GOT3 (cell line): ENCODE data around the gene ARPC1B.
"Not testable (repeated sequence)": the region's sequence is repeated elsewhere in the genome, so short reads cannot be mapped to it uniquely, and the experiment has no call there.

Experiments
- DNase-seq: peaks from one replicate; lab custom pipeline; 2025; ENCODE audit warnings: mixed read lengths; lab: John Stamatoyannopoulos, UW

The ARPC1B gene

DNA sequence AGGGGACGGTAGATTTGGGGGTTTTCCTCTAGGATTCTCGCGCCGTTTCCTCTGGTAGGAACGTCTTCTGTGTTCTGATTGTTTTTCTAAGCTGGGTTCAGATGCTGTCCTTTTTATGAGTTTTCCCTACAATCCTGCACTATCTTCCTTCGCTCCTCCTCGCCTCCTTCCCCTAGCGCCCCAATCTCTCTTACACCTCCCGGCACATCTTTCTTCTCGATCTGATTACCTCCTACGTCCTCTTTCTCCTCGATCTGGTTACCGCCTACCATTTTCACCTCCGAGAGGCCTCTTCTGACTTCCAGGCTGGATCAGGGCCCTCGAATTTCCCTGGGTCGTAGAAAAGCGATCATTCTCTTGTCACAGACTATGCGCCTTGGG is 34.7 kb downstream of the ARPC1B start:
- DNase-seq: no peak

DNA sequence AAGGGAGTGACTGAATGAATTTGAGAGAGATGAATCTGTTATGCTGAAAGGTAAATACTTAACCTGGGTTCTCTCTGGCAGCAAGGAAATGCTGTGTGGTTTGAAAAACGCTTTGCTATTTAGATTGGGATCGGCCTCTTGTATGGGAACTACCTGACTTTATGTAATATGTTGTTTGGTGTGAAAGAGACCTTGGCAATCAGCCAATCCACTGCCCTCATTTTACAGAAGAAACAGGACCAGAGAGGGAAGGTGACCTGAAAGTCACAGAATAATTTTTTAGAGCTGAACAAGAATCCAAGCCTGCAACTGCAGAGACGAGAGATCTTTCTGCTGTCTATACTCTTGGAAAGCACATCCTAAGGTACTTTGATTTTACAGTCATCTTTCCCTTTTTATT is 35.3 kb downstream of the ARPC1B start:
- DNase-seq: no peak

DNA sequence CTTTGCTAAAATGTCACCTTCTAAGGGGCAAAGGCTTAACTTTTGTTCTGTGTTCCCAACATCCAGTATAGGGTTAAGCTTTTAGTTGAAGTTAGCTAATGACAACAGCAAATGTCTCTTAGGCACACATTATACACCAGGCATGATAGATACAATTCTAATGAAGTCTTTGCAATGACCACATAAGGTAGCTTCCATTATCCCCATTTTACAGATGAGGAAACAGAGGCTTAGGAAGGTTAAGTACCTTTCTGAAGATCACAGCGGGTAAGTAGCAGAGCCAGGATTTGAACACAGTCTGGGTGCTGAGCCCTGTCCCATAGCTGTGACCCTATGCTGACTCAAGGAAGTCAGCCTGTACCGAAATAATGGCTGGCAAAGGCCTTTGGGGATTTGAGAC is 36.1 kb downstream of the ARPC1B start:
- no peak for DNase-seq

DNA sequence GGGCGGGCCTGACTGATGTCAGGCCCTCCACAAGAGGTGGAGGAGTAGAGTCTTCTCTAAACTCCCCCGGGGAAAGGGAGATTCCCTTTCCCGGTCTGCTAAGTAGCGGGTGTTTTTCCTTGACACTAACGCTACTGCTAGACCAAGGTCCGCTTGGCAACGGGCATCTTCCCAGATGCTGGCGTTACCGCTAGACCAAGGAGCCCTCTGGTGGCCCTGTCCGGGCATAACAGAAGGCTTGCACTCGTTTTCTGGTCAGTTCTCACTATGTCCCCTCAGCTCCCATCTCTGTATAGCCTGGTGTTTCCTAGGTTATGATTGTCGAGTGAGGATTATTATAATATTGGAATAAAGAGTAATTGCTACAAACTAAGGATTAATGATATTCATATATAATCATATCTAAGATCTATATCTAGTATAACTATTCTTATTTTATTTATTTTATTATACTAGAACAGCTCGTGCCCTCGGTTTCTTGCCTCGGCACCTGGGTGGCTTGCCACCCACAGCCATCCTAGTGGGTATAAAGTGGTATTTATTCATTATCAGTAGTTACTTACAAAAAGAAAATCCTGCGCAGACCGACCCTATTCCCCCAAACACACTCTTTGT is 41.1 kb downstream of the ARPC1B start:
- not testable (repeated sequence) for DNase-seq

DNA sequence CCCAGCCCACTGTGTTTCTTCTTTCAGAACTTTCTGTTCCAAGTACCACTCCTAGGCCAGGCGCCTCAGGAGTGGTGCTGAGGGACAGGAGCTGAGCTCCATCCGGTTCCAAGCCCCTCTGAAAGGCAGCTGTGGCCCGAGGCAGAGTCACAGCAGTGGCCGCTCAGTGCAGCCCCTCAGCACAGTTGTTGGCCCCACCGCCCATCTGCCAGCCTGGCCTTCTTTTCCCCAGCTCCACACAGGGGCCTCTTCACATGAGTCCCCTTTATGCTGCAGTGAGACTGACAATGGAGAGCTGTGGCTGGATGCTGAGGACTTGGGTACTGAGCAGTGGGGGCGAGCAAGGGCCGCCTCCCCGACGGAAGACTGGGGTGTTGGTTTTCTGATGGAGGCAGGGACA is 43.7 kb downstream of the ARPC1B start:
- DNase-seq: no peak

DNA sequence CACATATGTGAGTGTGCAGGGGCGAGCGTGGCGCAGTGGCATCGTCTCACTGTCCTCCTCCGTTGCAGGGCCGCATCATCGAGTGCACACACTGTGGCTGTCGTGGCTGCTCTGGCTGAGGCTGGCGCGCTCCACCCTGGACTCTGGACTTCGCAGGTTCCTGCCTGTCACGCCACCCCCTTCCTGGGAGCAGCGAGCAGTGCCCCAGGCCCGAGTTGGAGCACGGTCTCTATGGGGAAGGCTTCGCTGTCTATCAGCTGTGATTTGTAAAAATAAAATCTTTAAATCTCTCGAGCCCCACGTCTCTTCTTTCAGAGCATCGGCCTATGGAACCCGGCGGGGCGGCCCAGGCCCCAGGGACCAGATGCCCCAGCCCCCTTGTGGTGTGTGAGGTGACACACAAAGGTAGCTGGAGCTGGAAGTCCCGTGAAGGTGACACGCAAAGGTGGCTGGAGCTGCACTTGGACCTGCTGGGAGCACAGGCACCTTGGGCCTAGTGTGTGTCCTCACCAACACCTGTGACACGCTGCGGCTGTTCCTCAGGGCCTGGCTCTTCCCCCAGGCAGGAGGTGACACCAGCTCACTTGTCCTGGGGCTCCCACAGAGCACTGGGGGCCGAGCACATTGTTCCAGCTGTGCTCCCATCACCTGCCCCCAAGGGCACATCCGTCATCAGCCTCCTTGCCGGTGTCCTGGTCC is 44.9 kb downstream of the ARPC1B start:
- no peak for DNase-seq

DNA sequence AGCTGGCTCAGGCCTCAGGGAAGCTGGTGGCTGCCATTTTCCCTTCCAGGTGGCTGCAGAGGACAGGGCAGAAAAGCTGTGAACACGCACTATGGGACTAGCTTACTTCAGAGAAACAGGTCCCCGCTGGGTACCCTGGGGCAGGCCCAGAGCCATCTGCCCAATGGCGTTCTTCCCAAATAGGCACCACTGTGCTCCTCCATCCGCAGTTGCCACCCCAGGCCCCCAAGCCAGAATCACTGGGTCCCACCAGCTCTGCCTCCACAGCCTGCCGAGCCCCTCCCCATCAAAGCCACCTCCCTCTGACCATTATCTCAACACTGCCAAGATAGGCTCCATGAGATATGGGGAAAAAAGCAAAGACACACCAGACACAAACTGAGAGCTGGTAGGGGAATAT is 45.7 kb downstream of the ARPC1B start:
- no peak for DNase-seq

DNA sequence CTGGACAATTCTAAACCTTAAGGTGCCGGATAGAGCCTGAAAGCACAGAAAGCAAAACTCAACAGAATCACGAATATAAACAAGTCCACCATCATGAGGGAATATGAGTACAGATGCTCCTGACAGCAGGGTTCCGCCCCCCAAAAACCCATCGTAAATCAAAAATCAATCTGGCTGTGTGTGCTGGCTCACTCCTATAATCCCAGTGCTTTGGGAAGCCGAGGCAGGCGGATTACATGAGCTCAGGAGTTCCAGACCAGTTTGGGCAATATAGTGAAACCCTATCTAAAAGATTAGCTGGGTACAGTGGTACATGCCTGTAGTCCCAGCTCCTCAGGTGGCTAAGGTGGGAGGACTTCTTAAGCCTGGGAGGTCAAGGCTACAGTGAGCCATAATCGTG is 46.5 kb downstream of the ARPC1B start:
- DNase-seq: no peak

DNA sequence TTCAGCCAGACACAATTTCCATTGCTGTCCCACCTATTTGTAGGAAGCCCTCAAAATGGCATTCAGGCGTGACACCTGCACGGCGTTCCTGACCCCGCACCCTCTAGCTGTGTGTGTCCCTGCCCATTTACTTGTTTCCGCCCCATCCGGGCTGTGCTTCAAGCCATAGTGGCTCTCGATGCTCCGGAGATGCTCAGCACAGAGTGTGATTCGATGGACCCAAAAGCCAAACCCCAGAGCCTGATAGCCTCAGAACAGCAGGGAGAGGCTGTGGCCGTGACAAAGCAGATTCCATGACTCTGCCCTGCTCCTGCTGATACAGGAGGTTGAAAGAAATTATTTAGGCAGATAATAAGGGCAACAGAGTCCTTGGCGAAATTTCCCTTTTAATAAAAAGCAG is 47.7 kb downstream of the ARPC1B start:
- DNase-seq: no peak

DNA sequence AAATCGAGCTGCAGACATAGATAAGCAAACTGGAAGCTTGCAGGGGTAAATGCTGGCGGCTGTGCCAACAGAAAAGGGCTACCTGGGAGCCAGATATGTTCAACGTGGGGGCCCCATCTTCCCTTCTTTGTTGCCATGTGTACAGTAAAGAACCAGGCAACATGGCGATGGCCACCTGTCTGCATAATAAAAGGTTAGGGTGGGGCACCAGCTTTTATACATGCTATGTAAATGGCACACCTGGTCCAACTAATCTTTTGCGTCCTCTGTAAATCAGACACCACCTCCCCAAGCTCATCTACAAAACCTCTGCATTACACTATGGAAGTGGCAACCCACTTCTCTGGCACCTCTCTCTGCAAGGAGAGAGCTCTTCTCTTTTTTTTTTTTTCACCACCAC is 48.1 kb downstream of the ARPC1B start:
- DNase-seq: no peak

DNA sequence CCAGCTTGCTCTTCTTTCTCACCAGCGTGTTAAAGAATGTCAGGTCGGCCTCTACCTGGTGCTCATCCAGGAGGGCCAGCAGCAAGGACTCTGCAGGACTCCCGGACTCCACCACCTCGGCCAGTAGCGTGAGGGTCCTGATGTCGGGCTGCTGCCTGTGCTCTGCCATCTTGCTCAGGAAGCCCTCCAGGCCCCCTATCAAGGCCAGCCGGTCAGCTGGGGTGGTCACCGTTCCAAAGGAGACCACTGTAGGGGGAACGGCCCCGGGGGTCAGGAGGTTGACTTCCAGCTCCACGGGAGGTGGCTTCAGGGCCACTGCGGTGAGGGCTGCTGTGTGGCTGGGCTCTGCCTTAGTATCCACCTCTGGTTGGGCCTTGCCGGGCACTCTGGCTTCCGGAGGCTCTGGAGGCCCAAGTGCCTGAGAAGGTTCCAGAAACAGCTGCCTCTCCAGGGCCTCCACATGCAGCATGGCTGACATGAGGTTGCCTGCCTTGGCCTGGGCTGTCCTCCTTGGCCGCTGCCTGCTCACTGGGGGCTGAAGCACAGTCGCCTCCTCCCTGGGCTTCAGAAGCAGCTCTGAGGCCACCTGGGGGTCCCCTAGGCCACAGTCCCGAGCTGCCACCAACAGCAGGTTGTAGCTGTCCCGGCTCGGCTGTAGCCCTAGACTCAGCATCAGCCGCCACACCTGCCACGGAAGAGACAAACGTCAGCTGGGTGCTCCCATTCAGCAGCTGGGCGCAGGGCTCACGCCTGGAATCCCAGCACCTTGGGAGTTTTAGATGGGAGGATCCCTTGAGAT is 50.6 kb downstream of the ARPC1B start:
- no peak for DNase-seq

DNA sequence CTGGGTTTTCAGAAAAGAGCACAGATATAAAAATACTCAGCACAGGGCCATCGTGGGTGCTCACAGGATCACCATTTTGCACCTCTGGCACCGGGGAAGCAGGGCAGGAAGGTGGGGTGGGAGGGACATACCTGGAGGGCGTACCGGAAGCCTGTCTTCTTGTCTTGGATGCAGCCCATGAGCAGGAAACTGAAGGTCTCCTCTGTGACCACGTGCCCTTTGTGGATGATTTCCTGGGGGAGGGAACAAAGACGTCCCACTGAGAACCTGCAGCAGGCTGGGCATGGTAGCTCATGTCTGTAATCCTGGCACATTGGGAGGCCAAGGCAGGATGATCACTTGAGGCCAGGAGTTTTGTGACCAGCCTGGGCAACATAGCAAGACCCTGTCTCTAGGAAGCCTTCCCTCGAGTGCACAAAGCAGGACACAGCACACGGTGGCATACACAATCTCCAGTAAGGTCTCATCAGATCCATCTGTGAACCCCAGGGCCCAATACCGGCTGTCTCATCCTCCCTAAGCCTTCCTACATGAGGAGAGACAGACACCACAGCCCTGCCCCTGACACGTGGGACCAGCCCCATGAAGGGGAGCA is 54.5 kb downstream of the ARPC1B start:
- DNase-seq: no peak

DNA sequence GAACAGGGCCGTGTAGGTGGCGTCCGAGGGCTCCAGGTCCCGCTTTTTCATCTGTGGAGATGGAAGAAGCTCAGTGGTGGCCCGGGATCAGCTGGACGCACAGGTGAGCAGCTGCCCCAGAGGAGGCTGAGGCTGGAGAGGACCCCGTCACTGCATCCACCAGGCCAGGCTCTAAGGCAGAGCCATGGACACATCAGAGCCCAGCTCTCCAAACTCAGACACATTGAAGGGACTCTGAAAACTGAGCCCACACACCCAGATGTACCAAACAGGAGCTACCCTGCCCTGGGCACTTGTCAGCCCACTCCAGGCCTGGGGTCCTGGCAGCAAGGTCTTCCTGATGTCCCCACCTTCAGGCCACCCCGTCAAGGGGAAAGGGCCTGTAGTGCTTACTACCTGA is 55.2 kb downstream of the ARPC1B start:
- DNase-seq: no peak

DNA sequence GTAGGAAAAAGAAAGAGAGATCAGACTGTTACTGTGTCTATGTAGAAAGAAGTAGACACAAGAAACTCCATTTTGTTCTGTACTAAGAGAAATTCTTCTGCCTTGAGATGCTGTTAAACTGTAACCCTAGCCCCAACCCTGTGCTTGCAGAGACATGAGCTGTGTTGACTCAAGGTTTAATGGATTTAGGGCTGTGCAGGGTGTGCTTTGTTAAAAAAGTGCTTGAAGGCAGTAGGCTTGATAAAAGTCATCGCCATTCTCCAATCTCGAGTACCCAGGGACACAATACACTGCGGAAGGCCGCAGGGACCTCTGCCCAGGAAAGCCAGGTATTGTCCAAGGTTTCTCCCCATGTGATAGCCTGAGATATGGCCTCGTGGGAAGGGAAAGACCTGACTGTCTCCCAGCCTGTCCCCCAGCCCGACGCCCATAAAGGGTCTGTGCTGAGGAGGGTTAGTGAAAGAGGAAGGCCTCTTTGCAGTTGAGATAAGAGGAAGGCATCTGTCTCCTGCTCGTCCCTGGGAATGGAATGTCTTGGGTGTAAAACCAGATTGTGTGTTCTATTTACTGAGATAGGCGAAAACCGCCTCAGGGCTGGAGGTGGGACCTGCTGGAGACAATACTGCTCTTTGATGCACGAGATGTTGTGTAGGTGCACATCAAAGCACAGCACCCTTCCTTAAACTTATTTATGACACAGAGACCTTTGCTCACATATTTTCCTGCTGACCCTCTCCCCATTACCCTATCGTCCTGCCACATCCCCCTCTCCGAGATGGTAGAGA is 57.4 kb downstream of the ARPC1B start:
- DNase-seq: not testable (repeated sequence)

DNA sequence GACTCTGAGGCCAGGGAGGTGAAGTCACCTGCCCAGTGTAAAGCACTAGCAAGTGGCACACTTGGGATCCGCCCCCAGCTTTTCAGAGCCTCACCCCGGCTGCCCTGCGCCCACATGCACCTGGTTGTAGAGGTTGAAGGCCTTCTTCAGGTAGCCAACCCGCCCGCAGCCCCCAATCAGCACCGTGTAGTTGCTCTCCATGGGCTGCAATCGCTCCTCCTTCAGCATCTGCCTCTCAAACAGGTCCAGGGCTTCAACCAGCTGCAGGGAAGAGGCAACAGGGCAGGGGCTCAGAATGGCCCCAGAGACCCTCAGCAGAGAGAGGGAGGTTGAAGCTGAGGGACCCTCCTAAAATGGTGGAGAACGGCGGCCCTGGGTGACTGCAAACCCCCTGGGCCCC is 58.6 kb downstream of the ARPC1B start:
- DNase-seq: no peak

DNA sequence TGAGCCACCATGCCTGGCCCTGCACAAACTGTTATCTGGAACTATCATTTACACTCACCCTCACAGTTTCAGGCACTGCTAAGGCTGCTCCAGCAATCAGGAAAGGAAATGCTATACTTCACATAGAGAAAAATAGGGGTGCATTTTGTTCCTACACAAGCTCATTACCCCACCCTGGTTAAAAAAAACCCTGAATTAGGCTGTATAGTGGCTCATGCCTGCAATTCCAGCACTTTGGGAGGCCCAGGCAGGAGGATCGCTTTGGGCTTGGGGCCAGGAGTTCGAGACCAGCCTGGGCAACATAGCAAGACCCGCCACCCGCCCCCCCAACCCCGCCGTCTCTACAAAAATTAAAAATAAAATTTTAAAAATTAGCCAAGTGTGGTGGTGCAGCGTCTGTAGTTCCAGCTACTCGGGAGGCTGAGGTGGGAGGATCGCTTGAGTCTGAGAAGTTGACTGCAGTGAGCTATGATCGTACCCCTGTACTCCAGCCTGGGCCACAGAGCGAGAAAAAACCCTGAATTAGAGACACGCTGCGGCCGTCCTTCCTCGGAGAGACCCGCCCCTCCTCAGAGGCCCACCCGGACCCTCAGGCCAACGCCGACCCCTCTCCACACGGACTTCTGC is 63.5 kb downstream of the ARPC1B start:
- no peak for DNase-seq

DNA sequence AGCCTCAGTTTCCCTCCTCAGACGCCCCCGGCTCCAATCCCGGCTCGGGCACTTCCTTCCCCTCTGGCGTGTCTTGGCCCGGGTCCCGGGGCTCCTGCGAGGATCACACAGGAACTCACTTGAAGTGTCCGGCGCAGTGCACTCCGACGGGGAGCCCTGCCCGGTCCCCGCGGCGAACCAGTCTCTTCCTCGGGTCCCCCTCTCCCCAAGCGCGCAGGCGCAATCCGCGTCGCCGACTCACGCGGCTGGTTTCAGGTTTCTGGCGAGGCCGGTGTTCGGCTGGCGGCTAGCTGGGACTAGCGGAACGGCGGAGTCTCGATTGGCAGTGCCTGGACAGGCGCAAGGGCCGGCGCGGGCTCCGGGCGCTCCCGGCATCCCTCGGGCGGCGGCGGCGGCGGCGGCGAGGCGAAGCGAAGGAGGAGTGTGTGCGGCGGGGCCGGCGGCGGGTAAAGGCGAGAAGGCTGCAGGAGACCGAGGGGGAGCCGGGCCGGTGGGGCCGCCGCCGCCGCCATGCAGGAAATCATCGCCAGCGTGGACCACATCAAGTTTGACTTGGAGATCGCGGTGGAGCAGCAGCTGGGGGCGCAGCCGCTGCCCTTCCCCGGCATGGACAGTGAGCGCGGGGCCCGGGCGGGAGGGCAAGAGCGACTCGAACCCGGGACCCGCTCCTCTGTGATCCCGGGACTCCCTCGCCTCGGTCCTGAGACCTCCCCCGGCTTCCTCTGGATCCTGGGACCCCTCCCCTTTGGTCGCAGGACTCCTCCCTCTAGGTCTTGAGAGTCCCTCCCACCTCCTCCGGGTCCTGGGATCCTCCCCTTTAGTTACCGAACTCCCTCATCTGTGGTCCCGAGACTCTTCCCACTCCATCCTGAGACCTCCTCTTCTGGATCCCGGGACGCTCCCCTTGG is 64.3 kb downstream of the ARPC1B start, which contains the start of the genes CPSF4 and PTCD1:
CPSF4 (plus strand) TSS at position 371 of the 908 bp plus-strand sequence; CDS start at position 511, 140 bp downstream.
PTCD1 (minus strand) TSS at position 226 of the 908 bp plus-strand sequence. CDS start 3,556 bp downstream, outside the sequence.
- peak; percentile 84 for DNase-seq

DNA sequence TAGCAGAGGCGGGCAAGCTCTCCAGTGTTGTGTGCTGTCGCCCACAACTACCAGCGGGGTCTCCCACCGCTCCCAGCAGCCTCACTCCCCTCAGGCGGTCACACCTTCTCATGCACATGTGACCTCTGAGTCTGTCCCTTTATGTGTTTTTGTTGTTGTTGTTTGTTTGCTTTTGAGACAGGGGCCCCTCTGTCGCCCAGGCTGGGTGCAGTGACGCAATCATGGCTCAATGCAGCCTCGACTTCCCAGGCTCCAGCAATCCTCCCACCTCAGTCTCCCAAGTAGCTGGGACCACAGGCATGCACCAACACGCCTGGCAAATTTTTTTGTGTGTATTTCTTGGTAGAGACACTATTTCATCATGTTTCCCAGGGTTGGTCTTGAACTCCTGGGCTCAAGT is 65.7 kb downstream of the ARPC1B start:
- no peak for DNase-seq
